ENCODE data around the gene RAB44. TPM values are rescaled to one million over a fixed set of nuclear protein-coding genes. Genes with fewer than 3 reads are reported as not detected.

RAB44 gene
- total and polyA plus RNA-seq, 9 of the 15 experiments (the other 6 are each of a cell fraction or from before 2014, with no cell fraction given): not detected

DNA sequence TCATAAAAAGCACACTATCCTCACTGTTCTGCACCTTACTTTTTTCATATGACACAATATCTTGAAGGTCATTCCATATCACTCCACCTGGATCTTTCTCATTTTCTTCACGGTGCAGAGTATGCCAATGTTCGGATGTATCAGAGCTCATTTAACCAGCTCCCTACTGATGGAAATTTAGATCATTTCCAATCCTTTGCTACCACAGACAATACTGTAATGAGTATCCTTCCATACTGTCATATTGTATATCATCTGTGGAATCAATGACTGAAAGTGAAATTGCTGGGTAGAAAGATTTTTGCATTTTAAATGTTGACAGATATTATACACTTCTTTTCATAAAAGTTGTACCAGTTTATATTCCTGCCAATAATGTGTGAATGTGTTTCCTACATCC lies 2.2 kb upstream of the RAB44 start (continued):
- no peak for TF ChIP-seq SRF (CRISPR knock-in tag; IDR thresholded peaks at IDR 0.05)

DNA sequence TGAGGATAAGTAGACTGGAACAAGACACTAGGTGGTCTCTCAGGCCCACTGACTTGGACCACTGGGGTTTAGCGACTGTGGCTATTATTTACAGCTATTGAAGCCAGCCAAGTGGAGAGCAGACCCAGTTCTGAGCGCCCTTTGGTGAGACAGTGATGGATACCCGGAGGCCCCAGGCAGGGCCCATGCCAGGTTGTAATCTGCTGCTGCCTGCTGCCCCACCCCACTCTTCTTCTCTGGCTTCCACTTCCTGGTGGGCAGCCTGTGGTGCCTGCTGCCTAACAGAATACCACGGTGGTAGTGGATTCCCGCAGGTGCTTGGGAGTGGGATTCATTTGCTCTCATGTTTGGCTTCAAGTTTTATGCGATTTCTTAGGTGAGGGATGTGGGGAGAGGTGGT lies 570 bp downstream of the RAB44 start:
- no peak for DNase-seq (ENCODE audit: extremely low read depth in 1 of 4, low spot score in 3 of 4)
- Histone ChIP-seq H4K20me1 (replicated peaks; ENCODE audit: control insufficient read depth, insufficient read depth, low read length) (peaks cover 6% of the 10 kb centered on the region; the same call in 1 of the 2 replicates), H3K36me3 (ENCODE audit: control insufficient read depth, insufficient read depth, low read length) (no peaks in the 10 kb centered on the region), H3K4me1 (replicated peaks in 1 of 2; ENCODE audit: control insufficient read depth in 2 of 2, insufficient read depth in 2 of 2, low read length in 2 of 2) (no peaks in the 10 kb centered on the region; a peak in 1 of 5 replicates), H3K9me3 (replicated peaks; ENCODE audit: control insufficient read depth, insufficient read depth, low read depth, low read length) (no peaks in the 10 kb centered on the region), H3K27ac (ENCODE audit: extremely low read depth, low read depth, low read length) (no peak overlapping the region), H3K9ac (ENCODE audit: insufficient read depth in 1 of 2, low read depth in 2 of 2, low read length in 2 of 2) (no peak overlapping the region), H3K79me2 (ENCODE audit: control insufficient read depth, insufficient read depth, low read length) (no peaks in the 10 kb centered on the region), H2AFZ (ENCODE audit: low read depth, low read length) (no peak overlapping the region), H3K4me3 (no peak overlapping the region), H3K4me2 (ENCODE audit: insufficient read depth, low read length) (no peak overlapping the region), H3K9me1 (ENCODE audit: control insufficient read depth, insufficient read depth, low read length) (no peaks in the 10 kb centered on the region), H3K27me3 (ENCODE audit: control insufficient read depth in 2 of 2, insufficient read depth in 2 of 2, low read length in 2 of 2) (peaks cover 13 to 50% of the 10 kb centered on the region in 2 experiments)
- CTCF ChIA-PET (ENCODE audit: low intra/inter-chr PET ratio): no interaction called here
- 3% methylated on average over 6 of the region's 6 CpGs for WGBS (ENCODE audit: insufficient coverage, low coverage, missing lambda C conversion rate)
- TF ChIP-seq ESRRB (CRISPR knock-in tag; IDR thresholded peaks at IDR 0.05; ENCODE audit: borderline replicate concordance) (no peak), NFE2 (IDR thresholded peaks at IDR 0.05; ENCODE audit: low read depth) (no peak), ZNF76 (CRISPR knock-in tag; IDR thresholded peaks at IDR 0.05; ENCODE audit: borderline replicate concordance) (no peak), SMARCA4 (IDR thresholded peaks at IDR 0.05) (no peak), PHF8 (IDR thresholded peaks at IDR 0.05; ENCODE audit: borderline replicate concordance, low read length) (no peak), HNRNPL (IDR thresholded peaks at IDR 0.05; ENCODE audit: low read depth, low read length) (no peak), HDGF (IDR thresholded peaks at IDR 0.05) (no peak), JUND (IDR thresholded peaks at IDR 0.05; ENCODE audit: borderline replicate concordance, low read depth, low read length) (no peak), JUND (tag; IDR thresholded peaks at IDR 0.05; ENCODE audit: borderline replicate concordance, low read depth, low read length) (no peak), POLR2AphosphoS2 (IDR thresholded peaks at IDR 0.05; ENCODE audit: low read length) (no peak), ZNF140 (CRISPR knock-in tag; IDR thresholded peaks at IDR 0.05) (no peak), CHCHD3 (CRISPR knock-in tag; IDR thresholded peaks at IDR 0.05) (no peak), FOXJ3 (CRISPR knock-in tag; IDR thresholded peaks at IDR 0.05) (no peak), SRF (CRISPR knock-in tag; IDR thresholded peaks at IDR 0.05) (no peak), TAF1 (IDR thresholded peaks at IDR 0.05; ENCODE audit: control insufficient read depth, extremely low read depth, insufficient read depth, low read length, severe bottlenecking) (no peak), FOSL1 (tag; conservative IDR thresholded peaks at IDR 0.05) (no peak), ZNF263 (CRISPR knock-in tag; IDR thresholded peaks at IDR 0.05; ENCODE audit: borderline replicate concordance) (no peak), GABPB2 (CRISPR knock-in tag; conservative IDR thresholded peaks at IDR 0.05) (no peak)
- TF ChIP-seq, protein P1, sequence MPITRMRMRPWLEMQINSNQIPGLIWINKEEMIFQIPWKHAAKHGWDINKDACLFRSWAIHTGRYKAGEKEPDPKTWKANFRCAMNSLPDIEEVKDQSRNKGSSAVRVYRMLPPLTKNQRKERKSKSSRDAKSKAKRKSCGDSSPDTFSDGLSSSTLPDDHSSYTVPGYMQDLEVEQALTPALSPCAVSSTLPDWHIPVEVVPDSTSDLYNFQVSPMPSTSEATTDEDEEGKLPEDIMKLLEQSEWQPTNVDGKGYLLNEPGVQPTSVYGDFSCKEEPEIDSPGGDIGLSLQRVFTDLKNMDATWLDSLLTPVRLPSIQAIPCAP (CRISPR knock-in tag; IDR thresholded peaks at IDR 0.05; ENCODE audit: borderline replicate concordance): no peak
- TF ChIP-seq, protein P2, sequence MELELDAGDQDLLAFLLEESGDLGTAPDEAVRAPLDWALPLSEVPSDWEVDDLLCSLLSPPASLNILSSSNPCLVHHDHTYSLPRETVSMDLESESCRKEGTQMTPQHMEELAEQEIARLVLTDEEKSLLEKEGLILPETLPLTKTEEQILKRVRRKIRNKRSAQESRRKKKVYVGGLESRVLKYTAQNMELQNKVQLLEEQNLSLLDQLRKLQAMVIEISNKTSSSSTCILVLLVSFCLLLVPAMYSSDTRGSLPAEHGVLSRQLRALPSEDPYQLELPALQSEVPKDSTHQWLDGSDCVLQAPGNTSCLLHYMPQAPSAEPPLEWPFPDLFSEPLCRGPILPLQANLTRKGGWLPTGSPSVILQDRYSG (tag; conservative IDR thresholded peaks at IDR 0.05; ENCODE audit: low read depth): no peak
- intact Hi-C loops (cut with micrococcal nuclease): no loop called here
- BruUV-seq (replicated peaks): no TSS peak
- POLR2A ChIA-PET: interaction anchor here (0.8 to 1.4 kb wide), 3 partner anchors 11 to 27 kb away, joined by 3 to 5 read pairs (median 4); no protein-coding TSS in a partner anchor
- in situ Hi-C loops (cut with MboI): no loop called here
- FAIRE-seq: no peak
- ATAC-seq: no peak

Data from K562 (cell line).